Right kidney (tissue), 1 donor: ENCODE data around the gene GPR34.

Experiments used
- DNase-seq: peaks from one replicate; pipeline ENCODE4 v3.0.0-alpha.2; 2016

The GPR34 gene

DNA sequence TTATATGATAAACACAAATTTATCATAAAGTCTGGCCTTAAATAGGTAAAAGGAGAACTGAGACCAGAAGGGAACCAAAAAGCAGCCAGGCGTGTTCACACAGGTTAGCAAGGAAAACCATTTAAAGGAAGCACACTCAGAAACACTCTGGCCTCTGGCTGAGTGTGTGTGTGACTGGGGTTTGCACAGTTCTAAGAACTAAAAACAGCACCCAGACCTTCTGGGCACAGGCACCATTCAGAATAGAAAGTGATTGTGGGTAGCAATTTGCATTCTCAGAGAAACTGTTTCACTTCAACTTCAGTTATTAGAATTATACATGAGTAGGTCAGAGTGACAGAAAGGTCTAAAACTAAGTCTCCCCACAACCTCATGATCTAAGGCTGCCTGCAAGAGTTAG lies 45.2 kb downstream of the GPR34 start:
- DNase-seq = no peak

DNA sequence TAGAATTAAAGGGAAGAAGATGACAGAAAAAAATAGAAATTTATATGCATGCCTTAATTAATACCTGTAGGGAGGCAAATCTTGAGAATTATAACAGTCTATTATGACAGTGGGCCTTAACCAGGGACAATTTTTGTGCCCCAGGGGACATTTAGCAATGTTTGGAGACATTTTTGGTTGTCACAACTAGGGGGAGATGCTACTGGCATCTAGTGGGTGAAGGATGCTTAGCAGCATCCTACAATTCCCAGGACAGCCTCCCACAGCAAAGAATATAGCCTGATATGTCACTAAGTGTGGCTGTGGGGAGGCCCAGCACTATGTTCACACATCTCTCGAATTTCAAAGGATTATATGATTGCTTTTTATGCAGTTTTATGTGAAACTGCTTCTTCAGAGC lies 45.8 kb downstream of the GPR34 start:
- DNase-seq = no peak

DNA sequence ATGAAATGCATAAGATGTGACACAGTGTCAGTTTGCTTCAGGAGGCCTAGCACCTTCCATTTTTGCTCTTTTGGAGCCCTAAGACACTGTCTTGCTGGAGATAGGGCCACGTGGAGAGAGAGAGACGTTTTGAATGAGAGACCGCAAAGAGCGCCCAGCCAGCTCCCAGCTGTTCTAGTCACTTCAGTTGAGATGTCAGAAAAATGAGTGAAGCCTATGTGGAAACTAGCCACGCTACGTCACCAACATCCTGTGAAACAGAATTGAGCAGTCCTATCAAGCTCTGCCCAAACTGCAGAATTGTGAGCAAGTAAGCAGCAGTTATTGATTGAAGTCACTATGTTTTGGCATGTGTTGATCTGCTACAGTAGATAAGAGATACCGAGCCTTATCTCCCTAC lies 48.3 kb downstream of the GPR34 start:
- DNase-seq = no peak

DNA sequence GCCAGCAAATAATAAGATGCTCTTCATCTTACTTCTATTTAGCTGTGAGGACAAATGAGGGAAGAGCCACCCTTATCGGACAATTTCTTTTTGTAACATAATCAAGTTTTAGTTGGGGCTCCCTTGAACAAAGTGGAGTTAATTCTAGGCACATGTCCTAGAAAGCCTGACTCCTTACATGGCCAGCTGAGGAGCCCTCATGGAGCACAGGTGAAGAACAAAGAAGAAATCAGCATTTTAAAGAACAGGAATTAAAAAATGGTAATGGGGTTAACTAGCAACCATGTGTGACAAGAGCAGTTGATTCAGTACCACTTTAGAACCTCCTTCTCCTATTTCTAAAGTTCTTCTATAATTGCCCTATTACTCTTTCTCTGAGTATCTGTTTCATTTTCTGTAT lies 51.1 kb downstream of the GPR34 start:
- no peak for DNase-seq
